Body of pancreas (tissue), 4 donors: ENCODE measurements around the gene SEMA3F.

Experiments used
- CTCF ChIP-seq, 7 experiments: fragments of 450-650 bp in 4 of 7; fragments of 200-600 bp in 3 of 7; sonication (generic) in 3 of 7; IDR thresholded peaks; one replicate each; pipeline ENCODE4 v1.5.1; 2016 to 2019; ENCODE audit warnings: antibody characterized with exemption in 7 of 7
- POLR2A ChIP-seq, 3 donors: fragments of 450-650 bp; IDR thresholded peaks; one replicate each; pipeline ENCODE4 v1.6.1; 2016; ENCODE audit warnings: antibody characterized with exemption in 3 of 3, mild to moderate bottlenecking in 2 of 3

- TF ChIP-seq CTCF (IDR thresholded peaks at IDR 0.05) (no peak), POLR2A (IDR thresholded peaks at IDR 0.05) (no peak)
Observed at GRCh38 chr3:50222169-50222528, 67.0 kb downstream of the SEMA3F start.
